Hematopoietic multipotent progenitor cell treated with erythropoietin and hydrocortisone succinate and interleukin-3 and kit ligand, for 6 days (in vitro differentiated cells): ENCODE results near the gene FBXO48.
"Not testable (repeated sequence)": the region's sequence is repeated elsewhere in the genome, so short reads cannot be mapped to it uniquely, and the experiment has no call there.

ENCODE experiments used
- DNase-seq: peaks from one replicate; pipeline ENCODE4 v3.0.0-alpha.2; 2015

The FBXO48 gene

DNA sequence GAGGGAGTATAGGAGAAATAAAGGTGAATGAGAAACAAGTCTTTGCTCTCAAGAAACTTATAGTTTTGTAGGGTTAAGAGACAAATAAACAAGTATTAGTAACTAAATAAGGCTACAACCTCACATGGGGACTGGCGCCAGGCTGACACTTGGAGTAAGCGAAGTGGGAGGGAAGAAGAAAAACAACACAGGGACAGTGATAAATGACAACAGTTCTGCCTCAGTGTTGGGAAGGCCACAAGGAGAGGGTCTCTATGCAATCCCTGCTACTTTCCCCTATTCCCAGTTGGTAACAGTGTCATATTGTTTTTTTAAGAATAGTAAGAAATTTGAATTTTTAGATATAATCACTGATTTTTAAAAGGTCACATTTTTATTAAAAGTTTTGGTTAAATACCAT is 4.3 kb upstream of the FBXO48 start:
- DNase-seq: no peak

GRCh38 chr2:68469935-68470334 is 2.8 kb upstream of the FBXO48 start:
- DNase-seq: no peak

DNA sequence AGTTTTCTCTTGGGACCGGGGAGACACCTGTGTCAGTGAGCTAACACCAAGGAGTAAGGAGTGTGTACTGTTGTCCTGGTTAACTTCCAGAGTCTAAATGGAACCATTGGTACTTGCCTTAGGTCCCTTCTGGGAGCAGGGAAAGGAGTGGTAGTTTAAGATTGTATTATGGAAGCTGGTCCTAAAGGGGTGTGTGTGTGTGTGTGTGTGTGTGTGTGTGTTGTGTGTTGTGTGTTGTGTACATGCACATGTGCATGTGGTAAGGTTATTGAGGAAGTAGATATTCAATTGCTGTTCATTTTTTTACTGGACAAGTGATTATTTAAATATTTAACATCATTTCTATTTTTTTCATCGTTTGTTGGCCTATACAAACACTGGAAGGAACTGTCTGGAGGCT is 1.7 kb upstream of the FBXO48 start:
- DNase-seq: no peak

- DNase-seq: no peak
These were observed 367 bp downstream of the FBXO48 start for GRCh38 chr2:68466778-68467076.

DNA sequence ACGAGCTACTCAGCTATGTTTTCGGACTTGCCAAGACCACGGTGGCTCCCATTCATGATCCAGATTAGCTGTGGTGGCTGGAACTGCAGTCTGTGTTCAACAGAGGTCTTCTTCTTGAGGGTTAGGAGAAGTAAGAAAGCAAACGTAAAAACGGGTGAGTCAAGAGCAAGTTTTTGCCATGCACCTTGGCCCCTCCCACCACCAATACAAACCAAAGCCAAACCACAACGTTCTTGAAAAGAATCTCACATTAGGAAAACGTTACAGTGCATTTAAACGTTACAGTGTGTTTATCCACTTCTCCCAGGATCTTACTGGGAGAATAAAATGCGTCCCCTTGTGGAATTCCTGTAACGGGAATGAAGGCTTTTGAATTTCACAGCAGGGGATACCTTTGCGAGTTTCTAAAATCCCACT is 725 bp downstream of the FBXO48 start:
- DNase-seq: peak; percentile 73

- peak; percentile 47 for DNase-seq
These were observed 1.8 kb downstream of the FBXO48 start for GRCh38 chr2:68465081-68465916.

DNA sequence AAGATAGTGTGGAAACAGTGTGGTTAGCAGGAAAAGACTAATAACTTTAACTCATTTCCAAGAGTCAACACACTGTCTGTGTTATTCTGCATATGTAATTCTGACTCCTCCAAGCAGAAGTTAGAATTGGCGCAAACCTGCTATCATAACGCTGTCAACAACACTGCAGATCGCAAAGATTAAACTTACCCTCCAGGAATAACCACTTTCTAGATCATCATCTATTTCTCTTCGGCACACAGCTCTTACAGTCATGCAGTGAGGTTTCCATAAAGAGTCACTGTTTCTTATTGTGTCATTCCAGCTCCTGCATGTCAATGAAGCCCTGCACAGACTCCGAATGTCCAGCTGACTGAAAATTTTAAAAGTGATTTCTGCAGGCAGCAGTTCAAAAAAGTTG is 2.4 kb downstream of the FBXO48 start:
- peak; percentile 50 for DNase-seq

- DNase-seq: peak; percentile 88
These were observed 3.7 kb downstream of the FBXO48 start for GRCh38 chr2:68463287-68463877.

DNA sequence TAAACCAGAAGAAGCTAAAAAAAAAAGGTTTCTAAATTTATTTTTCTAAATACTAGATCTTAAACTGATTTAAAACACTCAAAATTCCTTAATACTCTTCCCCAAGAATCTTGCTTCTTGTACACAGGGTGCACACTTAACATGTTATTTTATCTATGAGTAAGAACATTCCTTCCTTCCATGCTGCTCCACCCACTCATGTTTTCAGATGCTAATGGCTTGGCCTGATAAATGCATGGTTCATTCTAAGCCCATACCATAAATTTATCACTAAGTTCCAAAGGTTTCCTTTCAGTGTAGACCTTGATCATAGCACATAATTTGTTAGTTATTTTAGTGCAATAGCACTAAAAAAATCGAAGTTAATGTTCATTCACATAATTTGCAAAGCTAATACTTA is 8.1 kb downstream of the FBXO48 start:
- peak; percentile 75 for DNase-seq

DNA sequence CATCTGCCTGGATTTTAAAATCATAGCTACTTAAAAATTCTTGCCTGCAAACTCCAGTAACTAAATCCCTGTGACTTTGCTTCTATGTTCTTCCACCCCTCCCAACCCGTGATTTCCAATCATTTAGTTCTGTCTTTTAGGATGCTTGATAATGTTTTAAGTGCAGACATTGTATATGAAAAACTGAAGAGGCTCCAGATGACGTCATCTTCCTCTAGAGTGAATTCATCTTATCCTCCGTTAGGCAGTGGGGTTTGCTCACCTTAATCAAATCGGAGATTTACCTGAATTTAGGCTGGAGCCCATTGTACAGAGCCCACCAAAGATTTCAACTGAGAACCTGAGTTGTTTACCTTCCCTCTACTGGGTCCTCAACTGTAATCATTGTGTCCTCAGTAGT is 10.9 kb downstream of the FBXO48 start:
- DNase-seq: no peak

DNA sequence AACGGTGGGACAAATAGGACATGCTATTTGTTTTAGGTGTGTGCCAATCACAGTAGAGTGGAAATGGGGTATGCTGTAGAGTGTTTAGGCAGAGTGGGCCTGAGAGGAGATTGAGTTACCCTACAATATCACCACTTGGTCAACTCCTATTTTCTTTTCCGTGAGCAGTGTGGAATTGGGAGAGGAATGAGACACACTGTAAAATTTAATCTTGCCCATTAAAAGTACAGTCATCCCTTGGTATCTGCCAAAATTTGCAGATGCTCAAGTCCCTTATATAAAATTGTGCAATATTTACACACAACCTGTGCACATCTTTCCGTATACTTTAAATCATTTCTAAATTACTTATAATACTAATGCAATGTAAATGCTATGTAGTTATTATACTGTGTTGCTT is 12.4 kb downstream of the FBXO48 start:
- no peak for DNase-seq

- no peak for DNase-seq
These were observed 13.2 kb downstream of the FBXO48 start for GRCh38 chr2:68453761-68454360.

GRCh38 chr2:68452158-68452900 is 14.8 kb downstream of the FBXO48 start:
- peak; percentile 62 for DNase-seq

DNA sequence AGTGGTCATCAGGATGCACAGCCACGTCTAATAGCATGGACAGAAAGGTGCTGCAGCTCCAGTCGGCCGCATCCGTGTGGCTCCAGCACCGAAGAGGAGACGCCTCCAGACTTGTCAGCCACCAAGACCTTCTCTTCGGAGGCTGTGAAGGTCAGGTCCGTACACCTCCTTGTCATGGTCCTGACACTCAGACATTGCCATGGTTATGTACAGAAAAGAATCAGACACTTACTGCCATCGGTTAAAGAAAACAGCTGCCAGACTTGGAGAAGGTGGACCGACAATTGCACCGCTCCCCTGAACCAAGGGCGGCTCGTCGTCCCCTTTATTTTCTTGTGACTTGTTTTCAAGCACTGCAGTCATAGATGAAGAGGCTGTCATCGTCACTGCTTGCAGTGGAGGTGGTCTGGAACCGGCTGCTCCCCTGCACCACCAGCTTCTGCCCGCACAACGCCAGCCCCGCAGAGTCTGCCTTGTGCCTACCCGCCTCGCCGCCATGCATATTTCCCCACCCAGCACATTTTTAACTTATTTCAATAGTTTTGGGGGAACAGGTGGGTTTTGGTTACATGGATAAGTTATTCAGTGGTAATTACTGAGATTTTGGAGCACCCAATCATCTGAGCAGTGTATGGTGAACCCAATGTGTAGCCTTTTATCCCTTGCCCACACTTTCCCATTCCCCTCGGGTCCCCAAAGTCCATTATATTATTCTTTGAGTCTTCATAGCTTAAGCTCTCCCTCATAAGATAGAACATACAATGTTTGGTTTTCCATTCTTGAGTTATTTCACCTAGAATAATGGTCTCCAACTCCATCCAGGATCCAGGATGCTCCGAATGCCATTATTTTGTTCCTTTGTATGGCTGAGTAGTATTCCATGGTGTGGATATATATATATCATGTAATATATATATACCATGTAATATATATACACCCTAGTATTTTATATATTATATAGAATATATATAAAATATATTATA is 18.1 kb downstream of the FBXO48 start:
- no peak for DNase-seq

- DNase-seq: no peak
These were observed 20.0 kb downstream of the FBXO48 start for GRCh38 chr2:68447118-68447517.

DNA sequence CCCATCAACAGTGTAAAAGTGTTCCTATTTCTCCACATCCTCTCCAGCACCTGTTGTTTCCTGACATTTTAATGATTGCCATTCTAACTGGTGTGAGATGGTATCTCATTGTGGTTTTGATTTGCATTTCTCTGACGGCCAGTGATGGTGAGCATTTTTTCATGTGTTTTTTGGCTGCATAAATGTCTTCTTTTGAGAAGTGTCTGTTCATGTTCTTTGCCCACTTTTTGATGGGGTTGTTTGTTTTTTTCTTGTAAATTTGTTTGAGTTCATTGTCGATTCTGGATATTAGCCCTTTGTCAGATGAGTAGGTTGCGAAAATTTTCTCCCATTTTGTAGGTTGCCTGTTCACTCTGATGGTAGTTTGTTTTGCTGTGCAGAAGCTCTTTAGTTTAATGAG is 20.7 kb downstream of the FBXO48 start:
- not testable (repeated sequence) for DNase-seq

- DNase-seq: no peak
These were observed 25.1 kb downstream of the FBXO48 start for GRCh38 chr2:68441994-68442322.

GRCh38 chr2:68441179-68441993 is 25.7 kb downstream of the FBXO48 start:
- peak; percentile 99 for DNase-seq

DNA sequence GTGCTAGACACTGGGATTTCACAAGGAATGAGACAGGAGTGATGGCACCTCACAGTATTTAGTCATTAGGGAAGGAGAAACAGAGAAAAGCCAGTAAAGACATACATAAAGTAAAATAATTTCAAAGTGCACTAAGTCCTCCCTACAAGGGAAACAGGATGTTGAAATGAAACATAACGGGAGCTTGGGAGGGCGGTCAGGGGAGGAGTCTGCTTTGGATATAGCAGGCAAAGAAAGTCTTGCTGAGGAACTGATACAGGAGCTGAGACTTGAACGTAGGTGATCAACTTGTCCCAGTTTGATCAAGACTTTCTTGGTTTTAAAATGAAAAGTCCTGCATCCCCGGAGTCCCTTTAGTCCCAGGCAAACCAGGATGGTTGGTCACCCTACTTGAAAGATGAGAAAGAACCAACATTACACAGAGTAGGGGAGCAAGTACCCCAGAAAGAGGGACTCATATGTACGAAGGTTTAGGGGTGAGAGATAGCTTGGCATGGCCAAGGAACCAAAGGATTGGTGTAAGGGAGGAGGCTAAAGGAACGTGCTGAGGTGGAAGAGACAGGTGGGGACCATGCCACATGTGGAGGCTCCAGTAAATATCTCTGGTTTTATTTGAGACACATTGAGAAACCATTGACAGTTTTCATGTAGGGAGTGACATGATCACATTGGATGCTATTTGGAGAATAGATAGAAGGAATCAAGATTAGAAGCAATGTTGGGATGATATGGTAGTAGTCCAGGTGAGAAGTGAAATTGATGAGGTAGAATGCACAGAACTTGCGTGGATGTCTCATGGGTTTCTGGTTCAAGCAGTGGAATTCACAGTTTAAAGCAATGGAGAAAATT is 28.4 kb downstream of the FBXO48 start:
- DNase-seq: no peak

DNA sequence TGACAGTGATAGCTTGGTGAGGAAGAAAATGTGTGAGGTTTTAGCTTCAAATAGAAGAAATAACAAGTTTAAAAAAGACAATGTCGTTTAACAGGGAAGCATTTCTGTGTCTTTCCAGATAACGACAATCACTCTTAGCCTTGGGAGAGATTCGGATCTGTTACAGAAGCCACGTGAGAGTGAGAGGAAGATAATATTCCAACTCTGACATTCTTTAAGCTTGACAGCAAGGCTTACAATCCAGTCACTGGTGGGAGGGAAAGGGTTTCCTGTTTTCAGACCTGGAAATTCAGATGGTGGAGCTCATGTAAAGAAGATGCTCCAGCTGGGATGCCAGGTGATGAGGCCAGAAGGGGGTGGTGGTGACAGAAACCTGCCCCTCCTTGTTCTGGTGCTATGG is 30.8 kb downstream of the FBXO48 start:
- no peak for DNase-seq

DNA sequence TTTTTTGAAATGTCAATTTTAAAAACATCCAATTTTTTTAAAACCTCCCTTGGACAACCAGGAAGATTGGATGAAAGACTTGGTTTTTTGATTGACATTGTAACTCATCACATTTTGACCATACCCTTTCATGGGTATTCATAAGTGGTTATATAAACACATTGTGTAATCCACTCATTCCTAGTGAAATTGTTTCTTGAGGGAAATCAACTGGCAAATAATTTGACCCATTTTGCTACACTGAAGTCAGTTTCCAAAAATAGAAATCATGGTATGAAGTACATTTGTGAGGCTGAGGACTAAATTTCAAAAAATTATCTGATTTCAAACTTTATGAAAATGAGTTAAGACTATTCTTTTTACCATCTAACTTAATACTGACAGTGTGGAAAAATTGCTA is 31.5 kb downstream of the FBXO48 start:
- DNase-seq: no peak
